DOHH2 (cell line): Measurements from ENCODE around the gene MAPK11.

Experiments used
- H3F3A ChIP-seq: fragments of 200-600 bp; sonication (generic), shearing (Covaris generic); 2 replicates; pipeline ENCODE4 v1.6.0; 2016; ENCODE audit warnings: antibody characterized with exemption, mild to moderate bottlenecking; ENCODE audit not compliant: control insufficient read depth, insufficient read depth
- H3K27ac ChIP-seq: fragments of 200-600 bp; sonication (generic); 2 replicates; pipeline ENCODE4 v1.5.1; 2014; ENCODE audit warnings: low read depth, mild to moderate bottlenecking, low read length, moderate library complexity
- H3K27me3 ChIP-seq: fragments of 200-600 bp; sonication (generic); 2 replicates; pipeline ENCODE4 v1.6.1; 2014; ENCODE audit warnings: mild to moderate bottlenecking, low read length, mixed read lengths; ENCODE audit not compliant: control insufficient read depth
- H3K36me3 ChIP-seq: fragments of 200-600 bp; sonication (generic); 2 replicates; pipeline ENCODE4 v1.6.1; 2014; ENCODE audit warnings: mild to moderate bottlenecking, low read length, moderate library complexity, mixed read lengths; ENCODE audit not compliant: control insufficient read depth
- H3K4me1 ChIP-seq: fragments of 200-600 bp; sonication (generic); 2 replicates; pipeline ENCODE4 v1.6.1; 2014; ENCODE audit warnings: mild to moderate bottlenecking, low read length, mixed read lengths; ENCODE audit not compliant: control insufficient read depth
- H3K4me2 ChIP-seq: fragments of 200-600 bp; sonication (generic); 2 replicates; pipeline ENCODE4 v1.6.0; 2014; ENCODE audit warnings: mild to moderate bottlenecking, low read length, moderate library complexity
- H3K4me3 ChIP-seq: fragments of 200-600 bp; sonication (generic); 2 replicates; pipeline ENCODE4 v1.5.1; 2014; ENCODE audit warnings: mild to moderate bottlenecking, low read length, mixed read lengths
- H3K79me2 ChIP-seq: fragments of 200-600 bp; sonication (generic); 2 replicates; pipeline ENCODE4 v1.6.1; 2014; ENCODE audit warnings: mild to moderate bottlenecking, low read length, mixed read lengths; ENCODE audit not compliant: control insufficient read depth
- H3K9me2 ChIP-seq: fragments of 200-600 bp; sonication (generic); replicated peaks from 2 replicates; pipeline ENCODE4 v1.6.1; 2014; ENCODE audit warnings: mild to moderate bottlenecking, low read length, mixed read lengths; ENCODE audit not compliant: control insufficient read depth
- H3K9me3 ChIP-seq: fragments of 200-600 bp; sonication (generic); 2 replicates; pipeline ENCODE4 v1.6.1; 2014; ENCODE audit warnings: antibody characterized with exemption, low read length, mixed read lengths; ENCODE audit not compliant: control insufficient read depth, insufficient read depth
- H4K20me1 ChIP-seq: fragments of 200-600 bp; sonication (generic); 2 replicates; pipeline ENCODE4 v1.6.0; 2014; ENCODE audit warnings: low read depth, mild to moderate bottlenecking, antibody characterized with exemption, low read length, moderate library complexity; ENCODE audit not compliant: control insufficient read depth, insufficient read depth
- EZH2phosphoT487 ChIP-seq: fragments of 200-600 bp; sonication (generic); IDR thresholded peaks from 2 replicates; pipeline ENCODE4 v1.6.1; 2017; ENCODE audit warnings: borderline replicate concordance, mild to moderate bottlenecking, antibody characterized with exemption, low read length, moderate library complexity, mixed read lengths
- TF ChIP-seq, protein P1 (sequence below): fragments of 200-600 bp; sonication (generic); IDR thresholded peaks from one replicate; pipeline ENCODE4 v1.5.1; 2014; ENCODE audit warnings: antibody characterized with exemption, mild to moderate bottlenecking, low read depth, low read length; ENCODE audit not compliant: poor library complexity, severe bottlenecking

Gene MAPK11

DNA sequence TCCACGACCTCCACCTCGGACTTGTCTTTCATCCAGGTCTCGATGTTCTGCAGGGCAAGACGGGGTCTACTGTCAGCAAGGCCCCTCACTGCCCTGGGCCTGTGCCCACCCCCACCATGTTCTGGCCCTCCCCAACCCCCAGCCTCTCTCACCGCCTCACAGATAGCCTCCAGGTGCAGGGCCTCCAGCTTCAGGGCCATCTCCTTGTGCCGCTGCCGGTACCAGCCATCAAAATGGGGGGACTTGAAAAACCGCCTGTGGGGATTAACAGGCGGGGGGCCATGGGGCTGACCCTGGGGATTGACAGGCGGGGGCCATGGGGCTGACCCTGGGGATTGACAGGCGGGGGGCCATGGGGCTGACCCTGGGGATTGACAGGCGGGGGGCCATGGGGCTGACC, 42.2 kb upstream of the MAPK11 start:
- no peak for TF ChIP-seq EZH2phosphoT487
- TF ChIP-seq, protein P1, sequence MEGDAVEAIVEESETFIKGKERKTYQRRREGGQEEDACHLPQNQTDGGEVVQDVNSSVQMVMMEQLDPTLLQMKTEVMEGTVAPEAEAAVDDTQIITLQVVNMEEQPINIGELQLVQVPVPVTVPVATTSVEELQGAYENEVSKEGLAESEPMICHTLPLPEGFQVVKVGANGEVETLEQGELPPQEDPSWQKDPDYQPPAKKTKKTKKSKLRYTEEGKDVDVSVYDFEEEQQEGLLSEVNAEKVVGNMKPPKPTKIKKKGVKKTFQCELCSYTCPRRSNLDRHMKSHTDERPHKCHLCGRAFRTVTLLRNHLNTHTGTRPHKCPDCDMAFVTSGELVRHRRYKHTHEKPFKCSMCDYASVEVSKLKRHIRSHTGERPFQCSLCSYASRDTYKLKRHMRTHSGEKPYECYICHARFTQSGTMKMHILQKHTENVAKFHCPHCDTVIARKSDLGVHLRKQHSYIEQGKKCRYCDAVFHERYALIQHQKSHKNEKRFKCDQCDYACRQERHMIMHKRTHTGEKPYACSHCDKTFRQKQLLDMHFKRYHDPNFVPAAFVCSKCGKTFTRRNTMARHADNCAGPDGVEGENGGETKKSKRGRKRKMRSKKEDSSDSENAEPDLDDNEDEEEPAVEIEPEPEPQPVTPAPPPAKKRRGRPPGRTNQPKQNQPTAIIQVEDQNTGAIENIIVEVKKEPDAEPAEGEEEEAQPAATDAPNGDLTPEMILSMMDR = no peak
- Histone ChIP-seq H4K20me1 (no peaks in the 10 kb centered on the region), H3K27me3 (no peaks in the 10 kb centered on the region), H3K79me2 (peaks cover 10% of the 10 kb centered on the region), H3K4me2 (no peak overlapping the region), H3K36me3 (no peaks in the 10 kb centered on the region), H3K27ac (no peak overlapping the region), H3K9me3 (no peaks in the 10 kb centered on the region), H3K9me2 (no peaks in the 10 kb centered on the region), H3K4me1 (peaks cover 82% of the 10 kb centered on the region), H3K4me3 (no peak overlapping the region), H3F3A (peaks cover 26% of the 10 kb centered on the region)

DNA sequence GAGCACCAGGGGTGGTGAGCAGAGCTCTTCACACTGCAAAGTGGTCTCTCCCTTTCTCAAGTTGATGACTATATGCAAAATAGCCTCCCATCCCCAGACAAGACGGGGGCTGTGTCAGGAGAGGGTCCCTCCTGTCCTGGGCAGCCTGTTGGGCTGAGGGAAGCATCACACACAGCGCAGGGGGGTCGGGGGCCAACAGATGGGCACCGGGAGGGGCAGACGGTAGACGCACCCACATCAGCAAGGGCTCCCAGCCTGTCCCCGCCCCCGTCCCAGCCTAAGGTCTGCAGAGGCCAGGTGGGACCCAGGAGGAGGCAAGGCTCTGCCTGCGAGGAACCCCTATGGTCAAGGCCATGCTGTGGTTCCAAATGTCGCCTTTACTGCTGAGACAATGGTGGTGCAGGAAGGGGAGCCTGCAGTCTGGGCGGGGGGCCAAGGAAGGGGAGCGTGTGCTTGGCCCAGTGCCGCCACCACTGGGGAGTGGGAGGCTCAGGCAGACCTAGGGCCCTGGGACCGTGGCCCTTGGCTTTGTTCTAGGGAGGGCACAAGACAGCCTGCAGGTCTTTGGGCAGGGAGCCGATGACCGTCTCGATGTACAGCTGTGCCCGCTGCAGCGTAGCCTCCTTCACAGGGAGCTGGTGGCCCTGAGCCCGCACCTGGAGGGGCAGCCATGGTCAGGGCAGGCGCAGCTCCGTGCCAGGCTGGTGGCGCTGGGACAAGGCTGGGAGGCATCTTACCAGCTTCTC, 41.6 kb upstream of the MAPK11 start:
- no peaks in the 10 kb centered on the region for H3K9me3 ChIP-seq
- H3K79me2 ChIP-seq = peaks cover 13% of the 10 kb centered on the region
- peaks cover 26% of the 10 kb centered on the region for H3F3A ChIP-seq
- H3K4me3 ChIP-seq = no peak overlapping the region
- peaks cover 3% of the 10 kb centered on the region; the same call in 1 of the 2 replicates for H3K36me3 ChIP-seq
- no peaks in the 10 kb centered on the region for H3K9me2 ChIP-seq
- TF ChIP-seq, protein P1 = no peak
- TF ChIP-seq EZH2phosphoT487 = no peak
- H3K4me2 ChIP-seq = no peak overlapping the region
- H4K20me1 ChIP-seq = no peaks in the 10 kb centered on the region
- no peak overlapping the region for H3K27ac ChIP-seq
- H3K27me3 ChIP-seq = no peaks in the 10 kb centered on the region
- H3K4me1 ChIP-seq = peaks cover 78% of the 10 kb centered on the region

DNA sequence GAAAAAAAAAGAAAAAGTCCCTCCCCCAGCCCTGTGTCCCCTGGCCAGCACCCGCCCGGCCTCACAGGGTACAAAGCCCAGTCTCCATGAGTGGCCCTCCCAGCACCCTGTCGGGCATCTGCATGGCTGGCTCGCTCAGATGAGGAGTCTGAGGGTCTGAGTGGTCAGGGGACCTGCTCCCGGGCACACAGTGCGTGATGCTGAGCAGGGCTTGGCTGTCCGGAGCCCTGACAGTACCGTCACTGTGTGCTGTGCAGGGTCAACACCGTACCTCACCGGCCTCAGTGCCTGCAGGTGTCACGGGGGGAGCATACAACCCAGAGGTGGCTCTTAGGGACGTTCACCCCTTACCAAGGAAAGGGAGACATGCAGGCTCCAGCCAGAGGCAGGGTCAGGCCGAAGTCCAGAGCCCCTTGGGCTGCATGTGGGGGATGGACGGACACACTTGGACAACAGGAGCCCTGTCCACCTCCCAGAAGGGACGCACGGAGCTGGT, 40.8 kb upstream of the MAPK11 start:
- Histone ChIP-seq H3K27ac (no peak overlapping the region), H3K36me3 (peaks cover 8% of the 10 kb centered on the region), H4K20me1 (no peaks in the 10 kb centered on the region), H3K9me3 (no peaks in the 10 kb centered on the region), H3K9me2 (no peaks in the 10 kb centered on the region), H3K4me1 (peaks cover 76% of the 10 kb centered on the region), H3K4me2 (no peak overlapping the region), H3K79me2 (peaks cover 21% of the 10 kb centered on the region), H3K27me3 (no peaks in the 10 kb centered on the region), H3F3A (peaks cover 28% of the 10 kb centered on the region), H3K4me3 (no peak overlapping the region)
- TF ChIP-seq EZH2phosphoT487 = no peak
- TF ChIP-seq, protein P1 = no peak
